Right forelimb (tissue), 1 donor: Measurements from ENCODE around the gene LUC7L3.
"Not testable (repeated sequence)": the region's sequence is repeated elsewhere in the genome, so short reads cannot be mapped to it uniquely, and the experiment has no call there.

ENCODE experiments used
- DNase-seq: peaks from one replicate; pipeline ENCODE4 v3.0.0-alpha.2; 2018

LUC7L3 gene

GRCh38 chr17:50710025-50710424, 9.4 kb upstream of the LUC7L3 start:
- DNase-seq = no peak

DNA sequence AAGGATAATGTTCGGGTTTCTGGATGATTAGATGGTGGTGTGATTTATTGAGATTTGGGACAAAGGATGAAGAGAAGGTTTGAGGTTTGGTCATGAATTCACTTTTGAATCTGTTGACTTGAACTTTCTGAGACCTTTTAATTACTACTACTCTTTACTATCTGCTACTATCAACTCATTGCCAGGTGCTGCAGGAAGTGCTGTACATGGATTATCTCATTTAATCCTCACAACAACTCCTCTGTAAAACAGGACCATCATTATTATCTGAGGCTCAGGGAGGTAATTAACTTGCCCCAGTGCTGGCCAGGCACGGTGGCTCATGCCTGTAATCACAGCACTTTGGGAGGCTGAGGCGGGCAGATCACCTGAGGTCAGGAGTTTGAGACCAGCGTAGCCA, 8.8 kb upstream of the LUC7L3 start:
- DNase-seq = no peak

DNA sequence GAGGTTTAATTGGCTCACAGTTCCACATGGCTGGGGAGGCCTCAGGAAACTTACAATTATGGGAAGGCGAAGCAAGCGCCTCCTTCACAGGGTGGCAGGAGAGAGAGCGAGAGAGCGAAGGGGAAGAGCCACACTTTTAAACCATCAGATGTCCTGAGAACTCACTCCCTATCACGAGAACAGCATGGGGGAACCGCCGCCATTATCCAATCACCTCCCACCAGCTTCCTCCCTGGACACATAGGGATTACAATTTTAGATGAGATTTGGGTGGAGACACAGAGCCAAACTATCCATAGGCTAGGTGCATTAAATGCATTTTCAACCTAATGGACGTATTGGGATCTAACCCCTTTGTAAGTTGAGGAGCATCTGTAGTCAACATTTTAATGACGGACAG, 6.8 kb upstream of the LUC7L3 start:
- DNase-seq = no peak

DNA sequence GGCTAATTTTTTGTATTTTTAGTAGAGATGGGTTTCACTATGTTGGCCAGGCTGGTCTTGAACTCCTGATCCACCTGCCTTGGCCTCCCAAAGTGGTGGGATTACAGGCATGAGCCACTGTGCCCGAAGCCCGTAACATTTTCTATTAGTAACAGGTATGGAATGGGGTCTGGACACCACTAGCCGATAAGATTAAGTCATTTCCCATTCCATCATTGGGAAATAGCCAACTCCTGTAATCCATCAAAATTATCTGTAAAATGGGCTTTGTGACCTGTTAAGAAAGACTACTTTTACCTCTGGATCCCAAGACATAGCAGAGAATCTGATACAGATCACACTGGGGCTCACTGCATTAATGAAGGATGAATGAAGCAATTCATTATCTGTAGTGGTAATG, 3.9 kb upstream of the LUC7L3 start:
- no peak for DNase-seq

GRCh38 chr17:50719924-50720794, 756 bp downstream of the LUC7L3 start:
- no peak for DNase-seq

- no peak for DNase-seq
These were observed 2.0 kb downstream of the LUC7L3 start for GRCh38 chr17:50721194-50722010.

DNA sequence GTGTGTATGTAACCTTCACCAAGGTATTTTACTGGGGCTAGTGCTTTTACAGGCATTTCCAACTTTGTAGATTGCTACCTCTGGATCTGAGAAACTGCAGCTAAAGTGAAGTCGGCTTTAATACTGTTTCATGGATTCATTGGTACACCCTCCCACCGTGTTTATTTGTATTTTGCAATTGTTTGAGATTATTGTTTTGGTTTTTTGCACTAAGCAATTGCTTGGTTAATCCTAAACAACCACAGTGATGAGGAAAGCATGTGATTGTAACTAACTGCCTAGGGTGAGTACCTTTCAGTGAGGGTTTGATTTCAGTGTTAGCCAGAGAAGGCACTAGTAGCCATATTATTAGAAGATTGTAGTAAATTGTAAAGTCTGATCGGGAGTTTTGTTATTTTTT, 3.3 kb downstream of the LUC7L3 start:
- DNase-seq = no peak

DNA sequence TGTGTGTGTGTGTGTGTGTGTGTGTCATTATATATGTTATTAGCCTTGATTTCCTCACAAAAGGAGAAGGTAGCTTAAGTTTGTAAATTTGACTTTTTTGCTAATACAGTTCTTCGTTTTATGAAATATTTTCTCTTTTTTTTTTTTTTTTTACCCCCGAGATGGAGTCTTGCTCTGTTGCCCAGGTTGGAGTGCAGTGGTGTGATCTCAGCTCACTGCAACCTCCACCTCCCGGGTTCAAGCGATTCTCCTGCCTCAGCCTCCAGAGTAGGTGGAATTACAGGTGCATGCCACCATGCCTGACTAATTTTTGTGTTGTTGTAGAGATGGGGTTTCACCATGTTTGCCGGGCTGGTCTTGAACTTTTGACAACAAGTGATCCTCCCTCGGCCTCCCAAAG, 5.2 kb downstream of the LUC7L3 start:
- not testable (repeated sequence) for DNase-seq

DNA sequence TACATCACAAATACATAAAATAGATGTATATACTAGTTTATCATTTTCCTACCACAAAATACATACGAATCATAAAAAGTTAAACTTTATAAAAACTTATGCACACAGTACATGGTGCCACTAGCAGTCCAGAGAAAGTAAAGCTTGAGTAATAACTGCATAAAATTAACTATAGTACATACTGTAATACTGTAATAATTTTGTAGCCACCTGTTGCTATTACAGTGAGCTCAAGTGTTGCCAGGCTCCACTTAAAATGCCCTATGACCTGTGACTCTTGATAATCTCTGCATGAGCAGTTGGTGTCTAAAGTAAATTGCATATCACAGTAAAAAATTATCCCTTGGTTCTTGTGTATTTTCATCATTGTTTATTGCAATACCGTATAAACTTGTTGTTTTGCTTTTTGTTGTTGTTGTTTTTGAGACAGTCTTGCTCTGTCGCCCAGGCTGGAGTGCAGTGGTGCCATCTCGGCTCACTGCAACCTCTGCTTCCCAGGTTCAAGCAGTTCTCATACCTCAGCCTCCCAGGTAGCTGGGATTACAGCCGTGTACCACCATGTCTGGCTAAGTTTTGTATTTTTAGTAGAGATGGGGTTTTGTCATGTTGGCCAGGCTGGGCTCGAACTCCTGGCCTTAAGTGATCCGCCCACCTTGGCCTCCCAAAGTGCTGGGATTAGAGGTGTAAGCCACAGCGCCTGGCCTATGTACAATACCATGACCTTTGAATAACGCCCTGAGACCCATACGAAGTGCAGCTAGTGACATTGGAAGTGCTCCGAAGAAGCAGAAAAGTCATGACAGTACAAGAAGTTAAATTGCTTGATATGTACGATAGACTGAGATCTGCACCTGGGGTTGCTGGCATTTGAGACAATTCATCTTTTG, 6.6 kb downstream of the LUC7L3 start:
- DNase-seq = no peak

GRCh38 chr17:50728112-50728429, 8.7 kb downstream of the LUC7L3 start:
- no peak for DNase-seq

GRCh38 chr17:50728881-50729765, 9.7 kb downstream of the LUC7L3 start:
- DNase-seq = no peak

GRCh38 chr17:50731575-50732460, 12.4 kb downstream of the LUC7L3 start:
- DNase-seq = no peak

- DNase-seq = no peak
These were observed 15.9 kb downstream of the LUC7L3 start for GRCh38 chr17:50735287-50735686.

DNA sequence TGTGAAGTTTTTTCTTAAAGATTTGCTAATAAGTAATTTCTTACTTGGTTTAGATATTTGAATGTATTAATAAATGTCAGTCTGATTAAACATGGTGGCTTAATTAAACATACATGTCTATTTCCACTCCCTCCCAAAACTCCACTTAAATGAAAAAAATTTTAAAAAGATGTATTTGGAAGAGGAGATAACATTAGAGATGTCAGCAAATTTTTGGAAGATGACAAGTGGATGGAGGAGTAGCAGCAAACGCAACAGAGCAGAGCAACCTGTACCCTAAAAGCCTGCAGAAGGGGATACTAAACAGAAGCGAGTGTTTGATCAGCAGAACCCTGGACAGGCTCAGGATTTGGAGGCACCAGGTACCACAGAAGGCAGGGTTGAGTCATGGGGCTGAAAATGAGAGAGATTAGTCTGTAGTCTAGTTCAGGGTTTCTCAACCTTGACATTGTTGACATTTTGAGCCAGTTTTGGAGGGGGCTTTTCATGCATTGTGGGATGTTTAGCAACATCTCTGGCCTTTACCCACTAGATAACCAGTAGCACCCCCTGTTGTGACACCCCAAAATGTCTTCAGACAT, 17.8 kb downstream of the LUC7L3 start:
- no peak for DNase-seq

GRCh38 chr17:50739098-50739497, 19.7 kb downstream of the LUC7L3 start:
- no peak for DNase-seq

GRCh38 chr17:50745631-50746030, 26.2 kb downstream of the LUC7L3 start:
- DNase-seq = no peak

DNA sequence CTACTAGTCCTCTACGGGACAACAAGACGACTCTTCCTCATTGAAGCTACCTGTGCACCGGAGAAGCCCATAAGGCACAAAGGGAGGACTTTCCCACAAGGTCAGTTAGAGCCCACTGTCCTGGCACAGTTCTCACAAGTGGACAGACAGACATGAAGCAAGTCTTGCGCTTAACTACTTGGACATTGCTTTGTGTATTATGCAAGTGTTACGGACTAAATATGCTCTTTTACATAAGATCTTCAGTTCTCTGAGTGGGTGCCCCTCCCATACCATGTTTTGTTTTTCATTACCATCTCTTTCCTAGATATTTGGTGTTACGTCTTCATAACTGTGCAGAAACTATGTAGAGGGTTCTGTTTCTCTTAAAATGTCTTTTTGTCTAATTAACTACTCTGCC, 29.8 kb downstream of the LUC7L3 start:
- no peak for DNase-seq

GRCh38 chr17:50754521-50754920, 35.1 kb downstream of the LUC7L3 start:
- no peak for DNase-seq

DNA sequence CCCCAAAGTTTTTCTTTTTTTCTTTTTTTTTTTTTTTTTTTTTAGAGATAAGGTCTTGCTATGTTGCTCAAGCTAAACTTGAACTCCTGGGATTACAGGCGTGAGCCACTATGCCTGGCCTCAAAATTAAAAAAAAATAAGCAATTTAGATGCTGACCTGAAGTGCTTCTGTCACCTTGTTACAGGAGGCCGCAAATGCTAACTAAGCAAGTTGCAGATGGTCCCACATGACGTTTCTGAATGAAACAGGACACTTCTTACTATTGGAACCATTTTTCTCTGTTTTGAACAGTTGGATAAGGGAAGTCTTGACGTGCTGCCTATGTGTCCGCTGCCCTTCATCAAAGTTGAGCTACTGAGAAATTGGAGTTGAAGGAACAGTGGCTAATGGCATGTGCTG, 39.1 kb downstream of the LUC7L3 start:
- DNase-seq = no peak

DNA sequence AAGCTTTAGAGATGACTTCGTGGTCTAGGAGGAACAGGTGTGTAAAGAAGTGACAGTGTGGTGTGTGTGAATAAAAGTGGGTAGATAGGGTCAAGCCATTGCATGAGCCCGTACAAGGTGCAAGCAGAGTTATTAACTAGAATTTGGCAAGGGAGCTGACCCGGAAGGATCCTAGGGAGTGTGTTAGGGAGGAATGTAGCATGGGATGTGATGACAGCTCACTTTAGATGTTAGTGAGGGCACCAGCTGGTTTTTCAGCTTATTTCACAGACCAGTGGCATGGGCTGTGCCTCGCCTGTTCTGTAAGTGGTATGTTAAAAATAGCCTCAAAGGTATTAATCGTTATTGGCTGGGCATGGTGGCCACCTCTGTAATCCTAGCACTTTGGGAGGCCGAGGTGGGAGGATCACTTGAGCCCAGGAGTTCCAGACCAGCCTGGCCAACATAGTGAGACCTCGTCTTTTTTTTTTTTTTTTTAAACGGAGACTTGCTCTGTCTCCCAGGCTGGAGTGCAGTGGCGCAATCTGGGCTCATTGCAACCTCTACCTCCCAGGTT, 39.7 kb downstream of the LUC7L3 start:
- no peak for DNase-seq
